Fibroblast of peridontal ligament (primary cell): ENCODE results near the gene RBM6.
"Not testable (repeated sequence)": the region's sequence is repeated elsewhere in the genome, so short reads cannot be mapped to it uniquely, and the experiment has no call there.

ENCODE experiments used
- DNase-seq: peaks from one replicate; pipeline ENCODE4 v3.0.0-alpha.2; 2010; ENCODE audit errors: extremely low read depth

Gene RBM6

GRCh38 chr3:49917806-49918590, 22.0 kb upstream of the RBM6 start:
- not testable (repeated sequence) for DNase-seq

DNA sequence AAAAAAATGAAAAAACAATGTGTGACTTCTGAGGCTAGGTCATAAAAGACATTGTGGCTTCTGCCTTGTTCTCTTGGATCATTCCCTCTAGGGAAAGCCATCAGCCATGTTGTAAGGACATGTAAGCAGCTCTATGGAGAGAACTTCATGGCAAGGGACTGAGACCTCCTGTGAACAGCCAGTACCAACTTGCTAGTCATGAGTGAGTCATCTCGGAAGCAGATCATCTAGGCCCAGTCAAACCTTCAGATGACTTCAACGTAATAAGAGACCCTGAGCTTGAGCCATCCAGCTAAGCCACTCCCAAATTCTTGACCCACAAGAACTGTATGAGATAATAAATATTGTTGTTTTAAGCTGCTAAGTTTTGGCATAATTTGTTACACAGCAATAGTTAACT, 15.3 kb upstream of the RBM6 start:
- peak; percentile 84 for DNase-seq

GRCh38 chr3:49925485-49925884, 14.5 kb upstream of the RBM6 start:
- no peak for DNase-seq

DNA sequence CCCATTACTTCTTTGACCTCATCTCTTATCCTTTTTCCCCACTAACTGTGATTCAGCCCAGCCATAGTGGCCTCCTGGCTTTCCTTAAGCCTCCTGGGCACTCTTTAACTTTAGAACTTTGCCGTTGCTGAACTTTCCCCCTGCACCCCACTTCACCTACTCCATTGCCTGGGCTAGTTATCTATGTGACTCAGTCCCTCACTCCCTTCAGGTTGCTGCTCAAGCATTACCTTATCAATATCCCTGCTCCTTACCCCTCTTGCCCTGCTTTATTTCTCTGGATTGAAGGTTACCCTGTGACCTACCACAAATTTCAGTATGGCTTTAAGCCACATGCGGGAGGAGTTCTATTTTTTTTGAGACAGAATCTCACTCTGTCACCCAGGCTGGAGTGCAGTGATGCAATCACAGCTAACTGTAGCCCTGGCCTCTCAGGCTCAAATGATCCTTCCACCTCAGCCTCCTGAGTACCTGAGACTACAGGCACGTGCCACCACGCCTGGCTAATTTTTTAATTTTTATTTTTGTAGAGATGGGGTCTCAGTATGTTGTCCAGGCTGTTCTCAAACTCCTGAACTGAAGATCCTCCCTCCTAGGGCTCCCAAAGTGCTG, 13.7 kb upstream of the RBM6 start:
- no peak for DNase-seq

DNA sequence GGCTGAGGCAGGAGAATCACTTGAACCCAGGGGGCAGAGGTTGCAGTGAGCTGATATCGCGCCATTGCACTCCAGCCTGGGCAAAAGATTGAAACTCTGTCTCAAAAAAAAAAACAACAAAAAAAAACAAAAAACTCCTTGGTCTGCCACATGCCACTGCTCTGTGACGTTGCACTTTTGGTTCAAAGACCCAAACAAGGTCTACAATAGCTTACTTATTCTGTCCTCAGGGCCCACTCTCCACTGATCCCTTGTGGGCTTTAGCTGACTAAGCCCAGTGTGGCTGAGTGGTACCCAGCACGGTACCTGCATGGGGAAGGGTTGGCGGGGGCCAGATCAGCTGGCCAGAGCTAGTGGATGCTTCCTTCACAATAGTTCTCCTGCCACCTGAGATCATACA, 12.2 kb upstream of the RBM6 start:
- DNase-seq = no peak

DNA sequence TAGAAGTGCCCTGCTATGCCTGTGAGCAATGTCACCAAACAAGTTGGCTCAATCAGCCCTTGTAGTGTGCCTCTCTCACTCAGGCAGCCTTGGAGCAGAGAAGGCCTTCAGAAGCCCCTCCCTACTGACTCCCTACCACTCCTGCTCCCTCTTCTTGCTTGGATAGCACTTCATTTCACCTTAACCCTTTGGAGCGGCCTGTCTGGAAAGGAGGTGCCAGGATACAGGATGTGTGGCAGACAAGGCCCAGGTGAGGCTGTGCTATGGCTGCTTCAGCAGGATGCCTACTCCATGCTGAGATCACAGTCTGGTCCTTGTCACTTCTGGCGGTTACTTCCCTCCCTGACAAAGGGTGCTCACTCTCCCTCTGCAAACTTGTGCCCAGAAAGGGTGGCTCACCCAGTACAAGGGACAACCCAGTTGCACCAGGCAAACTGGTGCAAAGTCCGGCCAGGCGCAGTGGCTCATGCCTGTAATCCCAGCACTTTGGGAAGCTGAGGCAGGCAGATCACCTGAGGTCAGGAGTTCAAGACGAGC, 11.4 kb upstream of the RBM6 start:
- no peak for DNase-seq

DNA sequence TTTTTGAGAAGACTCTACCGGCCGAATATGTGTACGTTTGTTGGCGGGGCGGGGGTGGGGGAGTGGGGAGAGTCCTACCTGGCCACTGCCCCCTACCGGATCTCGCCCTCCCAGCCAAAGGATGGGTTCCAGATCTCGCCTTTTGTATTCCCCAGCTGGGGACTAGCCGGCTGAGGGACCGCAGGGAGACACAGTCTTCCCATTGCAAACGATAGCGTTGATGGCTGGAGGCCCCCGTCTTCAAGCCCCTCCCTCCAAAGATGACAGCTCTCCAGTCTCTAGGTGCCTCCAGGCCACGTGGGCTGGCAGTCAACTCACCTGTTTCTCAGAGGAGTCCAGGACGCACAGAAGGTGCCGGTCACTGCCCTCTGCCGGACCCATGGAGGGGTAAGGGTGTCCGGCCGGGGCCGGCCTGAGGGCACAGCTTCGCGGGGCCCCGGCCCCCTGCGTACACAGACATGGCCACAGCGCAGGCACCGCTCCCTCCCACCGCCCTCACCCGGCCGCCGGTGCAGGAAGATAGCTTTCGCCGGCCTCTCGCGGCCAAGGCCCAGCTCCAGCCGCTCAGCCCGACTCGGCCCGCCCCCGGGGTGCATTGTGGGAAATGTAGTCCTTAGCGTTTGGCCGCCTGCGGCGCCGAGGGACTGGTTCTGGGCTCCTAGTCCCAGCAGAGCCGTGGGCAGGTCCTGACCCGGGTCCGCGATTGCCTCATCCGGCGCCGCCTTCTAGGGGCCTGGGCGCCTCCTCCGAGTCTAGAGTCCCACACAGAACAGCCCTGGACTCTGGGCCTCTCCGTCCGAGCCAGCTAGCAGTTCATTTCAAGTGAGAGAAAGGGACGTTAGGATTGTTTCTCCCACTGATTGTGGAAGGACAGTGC, 10.4 kb upstream of the RBM6 start, which contains the start of gene MON1A:
TSS of gene MON1A (minus strand) at position 521 of the 877 bp plus-strand sequence. CDS start 16,465 bp downstream, outside the sequence.
- peak; percentile 84 for DNase-seq

- no peak for DNase-seq
Observed at GRCh38 chr3:49930168-49930690, 9.7 kb upstream of the RBM6 start.

GRCh38 chr3:49930922-49931321, 9.0 kb upstream of the RBM6 start:
- no peak for DNase-seq

GRCh38 chr3:49932281-49932680, 7.7 kb upstream of the RBM6 start:
- DNase-seq = not testable (repeated sequence)

DNA sequence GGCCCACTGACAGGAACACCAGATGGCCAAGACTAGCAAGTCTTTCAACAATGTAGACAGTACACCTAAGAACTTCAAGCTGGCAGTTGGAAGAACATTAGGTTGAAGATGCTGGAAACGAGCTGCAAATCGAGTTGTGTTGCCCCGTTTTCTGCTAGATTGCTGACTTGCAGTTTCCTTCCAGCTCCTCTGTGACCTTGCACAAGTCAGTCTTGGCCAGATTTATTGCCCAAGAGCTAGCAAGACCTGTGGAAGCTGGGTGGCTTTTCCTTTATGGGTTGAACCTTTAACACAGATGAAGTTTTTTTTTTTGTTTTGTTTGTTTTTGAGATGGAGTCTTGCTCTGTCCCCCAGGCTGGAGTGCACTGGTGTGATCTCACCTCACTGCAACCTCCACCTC, 2.9 kb upstream of the RBM6 start:
- no peak for DNase-seq

DNA sequence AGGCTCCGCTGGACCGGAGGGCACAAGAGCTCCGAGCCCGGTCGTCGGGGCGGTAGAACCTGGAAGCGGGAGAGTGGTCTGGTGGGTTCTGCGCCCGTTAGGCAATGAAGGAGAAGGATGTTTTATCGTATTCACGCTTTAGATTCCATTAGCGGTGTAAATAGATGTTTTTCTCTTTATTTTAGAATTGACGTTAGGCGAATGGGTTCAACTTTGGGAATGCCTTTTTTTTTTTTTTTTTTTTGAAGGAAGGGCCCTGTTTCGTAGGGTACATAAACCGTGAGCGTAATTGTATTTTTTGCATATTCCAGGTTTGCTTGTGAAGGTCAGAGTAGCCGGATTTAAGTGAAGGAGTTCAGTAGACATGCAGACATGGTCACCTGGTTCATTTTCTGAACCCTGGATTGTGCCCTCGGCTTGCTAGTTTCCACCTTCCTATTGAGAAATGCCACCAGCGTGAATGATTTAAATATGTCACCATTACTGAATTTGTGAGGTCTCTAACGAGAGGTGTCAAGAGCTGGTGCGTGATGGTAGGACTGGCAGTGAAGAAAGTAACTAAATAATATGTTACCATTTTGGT, 808 bp downstream of the RBM6 start:
- no peak for DNase-seq

DNA sequence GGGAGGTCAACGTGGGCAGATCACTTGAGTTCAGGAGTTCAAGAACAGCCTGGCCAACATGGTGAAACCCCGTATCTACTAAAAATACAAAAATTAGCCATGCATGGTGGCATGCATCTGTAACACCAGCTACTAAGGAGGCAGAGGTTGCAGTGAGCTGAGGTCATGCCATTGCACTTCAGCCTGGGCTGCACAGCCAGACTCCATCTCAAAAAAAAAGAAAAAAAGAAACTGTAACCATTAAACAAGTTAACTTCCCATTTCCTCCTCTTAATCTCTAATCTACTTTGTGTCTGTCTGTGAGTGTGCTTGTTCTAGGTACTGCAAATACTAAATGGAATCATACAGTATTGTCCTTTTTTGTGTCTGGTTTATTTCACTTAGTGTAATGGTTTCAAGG, 2.7 kb downstream of the RBM6 start:
- DNase-seq = no peak

DNA sequence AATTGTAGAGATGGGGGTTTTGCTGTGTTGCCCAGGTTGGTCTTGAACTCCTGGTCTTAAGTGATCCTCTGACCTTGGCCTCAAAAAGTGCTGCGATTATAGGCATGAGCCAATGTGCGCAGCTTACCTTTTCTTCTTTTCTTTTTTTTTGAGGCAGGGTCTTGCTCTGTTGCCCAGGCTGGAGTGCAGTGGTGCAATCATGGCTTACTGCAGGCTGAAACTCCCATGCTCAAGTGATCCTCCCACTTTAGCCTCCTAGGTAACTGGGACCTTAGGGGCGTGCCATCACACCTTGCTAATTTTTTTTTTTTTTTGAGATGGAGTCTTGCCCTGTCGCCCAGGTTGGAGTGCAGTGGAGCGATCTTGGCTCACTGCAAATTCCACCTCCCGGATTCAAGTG, 13.0 kb downstream of the RBM6 start:
- DNase-seq = no peak

GRCh38 chr3:49955636-49956035, 15.7 kb downstream of the RBM6 start:
- no peak for DNase-seq

GRCh38 chr3:49966233-49966942, 26.4 kb downstream of the RBM6 start:
- no peak for DNase-seq

DNA sequence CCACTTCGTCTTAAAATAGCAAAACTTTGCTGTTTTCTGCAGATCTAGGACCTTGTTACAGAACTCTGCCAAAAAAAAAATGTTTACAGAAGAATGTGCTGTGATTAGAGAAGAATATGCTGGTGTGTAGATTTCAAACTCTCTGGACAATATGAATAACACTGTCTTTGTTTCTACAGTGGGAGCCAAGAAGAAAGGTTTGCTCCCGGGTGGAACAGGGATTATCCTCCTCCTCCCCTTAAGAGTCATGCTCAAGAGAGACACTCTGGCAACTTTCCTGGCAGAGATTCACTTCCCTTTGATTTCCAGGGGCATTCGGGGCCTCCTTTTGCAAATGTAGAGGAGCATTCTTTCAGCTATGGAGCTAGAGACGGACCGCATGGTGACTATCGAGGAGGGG, 27.3 kb downstream of the RBM6 start:
- peak; percentile 65 for DNase-seq

- DNase-seq = no peak
Observed at GRCh38 chr3:49968346-49968745, 28.4 kb downstream of the RBM6 start.

- DNase-seq = no peak
Observed at GRCh38 chr3:49972656-49973055, 32.7 kb downstream of the RBM6 start.

DNA sequence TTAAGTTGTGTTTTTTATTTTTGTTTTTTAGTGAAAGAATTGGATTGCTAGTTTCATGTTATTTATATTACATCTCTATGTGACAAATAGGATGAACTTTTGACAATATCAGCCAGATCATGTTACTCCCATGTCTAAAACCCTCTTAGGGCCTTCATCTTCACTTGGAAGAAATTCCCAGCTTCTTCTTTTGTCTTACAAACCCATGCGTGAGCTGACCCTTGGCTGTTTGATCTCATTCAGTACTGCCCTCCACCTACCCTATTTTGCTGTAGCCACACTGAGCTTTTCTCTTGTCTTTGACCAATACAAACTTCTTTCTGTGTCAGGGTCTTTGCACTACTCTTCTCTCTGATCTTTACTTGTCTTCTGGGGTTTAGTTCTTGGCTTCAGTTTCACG, 37.0 kb downstream of the RBM6 start:
- DNase-seq = no peak

GRCh38 chr3:49984394-49984793, 44.4 kb downstream of the RBM6 start:
- no peak for DNase-seq
